Inflammatory macrophage treated with lipopolysaccharide for 1 hour (primary cell): ENCODE measurements around the gene LRRC42.

Source experiments
- DNase-seq, 2 donors: peaks; one replicate each; pipeline ENCODE4 v3.0.0-alpha.2; 2020 to 2022

The LRRC42 gene

DNA sequence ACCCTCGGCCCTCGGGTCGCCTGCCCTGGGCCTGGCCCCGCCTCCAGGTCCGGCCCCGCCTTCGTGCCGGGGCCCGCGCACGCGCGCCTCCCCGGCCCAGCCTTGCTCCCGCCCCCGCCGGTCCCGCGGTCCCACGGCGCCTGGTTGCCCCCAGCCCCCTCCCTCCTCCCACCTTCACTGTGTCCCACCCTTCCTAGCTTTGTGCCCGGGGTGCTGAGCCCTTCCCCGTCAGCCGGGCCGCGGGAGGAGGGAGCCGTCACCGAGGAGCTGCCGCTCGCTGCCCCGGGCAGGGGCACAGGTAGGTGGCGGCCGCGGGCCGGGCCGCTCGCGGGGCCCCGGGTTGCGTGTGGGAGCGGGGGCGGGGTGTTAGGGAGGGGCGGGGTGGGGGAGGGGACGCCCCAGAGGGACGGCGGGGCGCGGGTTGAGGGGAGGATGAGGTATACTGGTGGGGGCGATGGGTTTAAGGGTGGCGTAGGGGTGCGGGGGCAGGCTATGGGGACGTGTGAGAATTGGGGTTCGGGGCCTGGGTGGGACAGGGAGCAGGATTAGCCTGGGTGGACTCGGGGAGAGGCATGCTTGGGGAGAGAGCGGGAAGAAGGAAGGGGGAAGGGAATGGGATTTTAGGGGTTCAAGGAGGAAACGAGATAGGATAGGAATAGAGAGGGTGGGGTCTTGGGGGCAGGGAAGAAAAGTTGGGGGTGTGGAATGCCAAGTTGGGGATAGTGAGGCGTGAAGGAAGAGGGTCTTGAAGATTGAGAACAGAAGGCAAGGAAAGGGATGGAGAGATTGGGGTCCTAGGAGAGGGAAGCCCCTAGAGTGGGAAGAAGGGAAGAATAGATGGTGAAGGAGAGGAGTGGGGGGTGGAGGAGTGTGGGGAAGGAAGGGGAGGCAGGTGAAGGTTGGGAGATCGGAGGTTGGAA lies at the start of gene LRRC42:
Gene LRRC42, plus strand, starts transcription at position 99 of the 920 bp plus-strand sequence. CDS start 5,650 bp downstream, outside the sequence.
- DNase-seq = peak; percentile 79 to 84

DNA sequence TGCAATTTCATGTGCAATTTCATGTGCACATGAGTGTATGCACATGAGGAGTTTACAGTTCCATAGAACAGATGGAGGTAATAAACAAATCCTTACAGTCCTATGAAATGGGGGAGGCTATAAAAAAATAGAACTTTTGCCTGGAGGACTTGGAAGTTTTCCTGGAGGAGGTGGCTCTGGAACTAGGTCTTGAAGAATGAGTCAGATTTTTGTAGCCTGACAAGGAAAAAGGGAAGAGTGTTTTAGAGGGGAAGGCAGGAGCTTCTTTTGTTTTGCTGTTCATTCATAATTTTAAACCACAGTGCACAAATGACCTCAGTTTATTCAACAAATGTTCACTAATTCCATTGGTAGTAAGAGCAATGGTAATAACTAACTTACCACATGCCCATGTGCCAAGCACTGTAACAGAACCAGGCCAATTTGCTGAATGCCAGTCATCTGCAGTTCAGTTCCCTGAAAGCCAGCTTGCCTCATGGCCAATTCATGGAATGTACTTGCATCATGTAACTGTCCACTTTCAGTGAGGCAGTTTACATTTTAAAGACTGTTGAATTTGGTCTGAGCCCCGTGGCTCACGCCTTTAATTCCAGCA lies 49.4 kb upstream of the LRRC42 start:
- DNase-seq = peak; percentile 63 to 75

GRCh38 chr1:53899206-53899628 lies 46.9 kb upstream of the LRRC42 start:
- no peak for DNase-seq

DNA sequence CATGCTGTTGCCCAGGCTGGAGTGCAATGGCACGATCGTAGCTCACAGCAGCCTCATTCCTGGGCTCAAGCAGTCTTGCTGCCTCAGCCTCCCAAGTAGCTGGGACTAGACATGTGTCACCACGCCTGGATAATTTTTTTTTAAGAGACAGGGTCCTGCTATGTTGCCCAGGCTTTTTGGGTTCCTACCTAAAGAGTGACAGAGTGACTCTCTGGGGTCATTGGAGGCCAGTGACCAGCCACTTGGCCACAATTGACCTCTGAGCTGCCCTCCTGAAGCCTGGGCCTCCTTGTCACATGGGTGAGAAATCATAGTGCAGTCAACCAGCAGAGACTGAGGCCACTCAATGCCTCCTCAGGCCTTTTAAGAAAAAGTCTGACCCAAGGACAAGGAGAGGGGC lies 46.4 kb upstream of the LRRC42 start:
- no peak for DNase-seq

GRCh38 chr1:53902235-53903138 lies 43.7 kb upstream of the LRRC42 start:
- DNase-seq = no peak

GRCh38 chr1:53905509-53905908 lies 40.6 kb upstream of the LRRC42 start:
- no peak for DNase-seq

GRCh38 chr1:53906121-53906520 lies 40.0 kb upstream of the LRRC42 start:
- DNase-seq = peak; percentile 9 to 27

- no peak for DNase-seq
Measured at GRCh38 chr1:53909946-53910345, 36.2 kb upstream of the LRRC42 start.

DNA sequence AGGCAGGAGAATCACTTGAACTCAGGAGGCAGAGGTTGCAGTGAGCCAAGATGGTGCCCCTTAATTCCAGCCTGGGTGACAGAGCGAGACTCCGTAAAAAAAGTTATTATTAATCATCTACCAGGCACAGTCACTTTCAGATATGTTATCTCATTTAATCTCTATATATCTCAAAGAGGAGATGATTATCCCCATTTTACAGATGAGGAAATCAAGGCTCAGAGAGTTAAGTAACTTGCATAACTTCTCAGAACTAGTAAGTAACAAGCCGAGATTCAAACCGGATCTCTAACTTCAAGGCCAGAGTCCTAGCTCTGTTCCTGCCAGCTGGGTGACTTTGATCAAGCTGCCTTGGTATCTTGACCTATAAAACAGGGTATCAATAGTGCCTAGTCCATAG lies 34.7 kb upstream of the LRRC42 start:
- no peak for DNase-seq

- no peak for DNase-seq
Measured at GRCh38 chr1:53913352-53914033, 32.7 kb upstream of the LRRC42 start.

- no peak for DNase-seq
Measured at GRCh38 chr1:53918343-53918742, 27.8 kb upstream of the LRRC42 start.

GRCh38 chr1:53919675-53920066 lies 26.5 kb upstream of the LRRC42 start:
- DNase-seq = no peak

DNA sequence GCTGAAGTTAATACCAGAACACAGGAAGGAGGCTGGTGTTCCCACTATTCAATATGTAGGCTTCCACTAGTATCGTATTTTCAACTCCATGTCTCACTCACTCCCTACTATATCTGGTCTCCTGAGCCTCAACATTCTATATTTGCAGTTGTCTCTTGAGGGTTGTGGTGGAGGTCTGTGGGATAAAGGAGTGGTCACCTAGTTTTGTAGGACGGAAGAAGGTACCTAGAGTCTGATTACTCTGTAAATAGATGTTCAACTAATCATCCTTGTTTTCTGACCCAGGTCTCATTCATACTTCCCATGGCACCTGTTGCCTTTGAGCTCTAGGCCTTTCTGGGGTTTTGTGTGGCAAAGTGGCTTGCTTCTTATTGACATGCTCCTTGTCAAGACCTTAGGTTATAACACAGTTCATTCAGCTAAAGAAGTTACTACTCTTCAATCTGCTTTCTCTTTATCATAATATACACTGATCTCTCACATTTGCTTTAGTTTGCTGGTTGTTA lies 18.7 kb upstream of the LRRC42 start:
- DNase-seq = no peak

GRCh38 chr1:53929246-53929960 lies 16.7 kb upstream of the LRRC42 start:
- DNase-seq = no peak

DNA sequence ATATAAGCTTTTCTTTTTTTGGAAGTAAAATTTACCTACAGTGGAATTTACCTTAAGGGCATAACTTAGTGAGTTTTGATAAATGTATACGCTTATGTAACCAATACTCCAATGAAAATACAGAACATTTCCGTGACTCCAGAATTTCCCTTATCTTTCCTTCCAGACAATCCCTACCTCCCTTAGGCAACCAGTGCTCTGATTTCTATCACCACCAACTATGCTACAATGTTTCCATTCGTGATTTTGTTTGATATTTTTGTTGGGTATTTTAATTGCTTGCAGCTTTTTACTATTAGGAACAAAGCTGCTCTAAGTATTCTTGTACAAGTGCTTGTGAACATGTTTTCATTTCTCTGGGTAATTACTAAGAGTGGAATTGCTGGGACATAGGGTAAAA lies 15.2 kb upstream of the LRRC42 start:
- DNase-seq = no peak

DNA sequence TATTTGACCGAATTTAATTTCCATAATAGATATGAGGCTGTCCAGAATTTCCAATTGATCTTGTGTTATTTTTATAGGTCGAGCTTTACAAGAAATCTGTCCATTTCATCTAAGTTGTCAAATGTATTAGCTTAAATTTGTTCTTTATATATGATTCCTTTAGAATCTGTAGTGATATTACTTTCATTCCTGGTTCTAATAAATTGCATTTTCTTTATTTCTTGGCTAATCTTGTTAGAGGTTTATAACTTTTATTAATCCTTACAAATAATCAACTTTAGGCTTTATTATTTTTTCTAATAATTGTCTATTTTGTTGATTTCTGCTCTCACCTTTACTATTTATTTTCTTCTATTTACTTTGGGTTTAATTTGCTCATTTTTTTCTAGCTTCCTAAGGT lies 14.6 kb upstream of the LRRC42 start:
- DNase-seq = no peak

- DNase-seq = no peak
Measured at GRCh38 chr1:53934170-53934765, 11.9 kb upstream of the LRRC42 start.

GRCh38 chr1:53936430-53936829 lies 9.7 kb upstream of the LRRC42 start:
- DNase-seq = no peak

DNA sequence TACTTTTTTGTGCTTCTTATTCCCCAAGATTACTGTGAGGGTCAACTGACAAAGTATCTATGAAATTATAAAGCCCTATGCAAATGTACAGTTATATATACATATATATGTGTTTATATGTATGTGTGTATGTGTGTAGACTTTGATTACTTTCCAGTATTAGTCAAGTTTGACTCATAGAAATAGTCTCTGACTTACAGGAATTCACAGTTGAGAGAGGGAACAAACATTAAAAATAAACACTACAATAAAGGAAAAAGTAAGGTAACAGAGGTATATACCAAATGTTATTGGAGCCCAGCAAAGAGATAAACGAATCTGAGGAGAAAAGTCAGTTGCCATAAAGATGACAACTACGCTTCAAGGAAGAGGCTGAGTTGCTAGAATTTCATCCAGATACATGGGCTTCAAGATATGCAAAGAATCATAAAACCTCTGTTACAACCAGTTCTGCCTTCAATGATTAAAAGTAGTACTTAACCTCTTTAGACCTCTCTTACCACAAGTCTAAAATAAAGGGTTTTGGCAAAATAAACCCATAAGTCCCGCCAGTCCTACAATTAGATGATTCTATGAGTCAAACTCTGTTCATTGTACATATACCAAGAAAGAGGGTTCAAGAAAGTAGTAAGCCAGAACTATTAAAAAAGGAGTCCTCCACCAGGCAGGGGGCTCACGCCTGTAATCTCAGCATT lies 7.9 kb upstream of the LRRC42 start:
- no peak for DNase-seq

- no peak for DNase-seq
Measured at GRCh38 chr1:53942127-53942957, 3.8 kb upstream of the LRRC42 start.
